K562 (cell line): Measurements from ENCODE around the gene MPL. TPM values are rescaled to one million over a fixed set of nuclear protein-coding genes. Genes with fewer than 3 reads are reported as not detected.
A peak's percentile ranks its signal among the peaks of the same experiment; 100 is the strongest.

Experiments used
- DPF2 ChIP-seq: fragments of 450-650 bp; IDR thresholded peaks from 2 replicates; pipeline ENCODE4 v1.6.1; 2016
- HMGN3 ChIP-seq: IDR thresholded peaks from 2 replicates; pipeline ENCODE4 v1.6.1; 2011; ENCODE audit warnings: borderline replicate concordance, low read depth, mild to moderate bottlenecking, mixed read lengths, low read length; ENCODE audit not compliant: insufficient read length; ENCODE audit errors: extremely low read depth
- HNRNPLL ChIP-seq: fragments of 200-400 bp; formaldehyde crosslinking; IDR thresholded peaks from 2 replicates; pipeline ENCODE4 v1.6.1; 2017; ENCODE audit warnings: low read length, low read depth, mild to moderate bottlenecking; ENCODE audit not compliant: poor library complexity, severe bottlenecking
- KLF1 ChIP-seq: fragments of 450-650 bp; IDR thresholded peaks from 2 replicates; pipeline ENCODE4 v1.6.1; 2016; ENCODE audit warnings: missing genetic modification characterization, missing compliant biosample characterization
- MAZ ChIP-seq, 2 experiments: fragments of 450-650 bp in 1 of 2; sonication (generic) in 1 of 2; formaldehyde crosslinking; IDR thresholded peaks in 1 of 2; conservative IDR thresholded peaks in 1 of 2; 2 replicates each; pipeline versions ENCODE4 v1.4.0 to v1.5.0; 2020; ENCODE audit warnings: mild to moderate bottlenecking in 1 of 2, missing genetic modification reagents in 1 of 2
- MTA2 ChIP-seq: fragments of 450-650 bp; IDR thresholded peaks from 2 replicates; pipeline ENCODE4 v1.6.1; 2016; ENCODE audit warnings: low read depth
- NR2C2 ChIP-seq, 2 experiments: fragments of 200-800 bp in 1 of 2; sonication (Bioruptor generic) in 1 of 2; sonication (generic) in 1 of 2; formaldehyde crosslinking in 1 of 2; IDR thresholded peaks; 2 replicates each; pipeline versions ENCODE4 v1.6.1 to v1.8.0; 2016 to 2022; ENCODE audit warnings: mild to moderate bottlenecking in 1 of 2, missing compliant biosample characterization in 1 of 2, missing genetic modification characterization in 1 of 2, missing genetic modification reagents in 1 of 2
- PHF20 ChIP-seq: fragments of 450-650 bp; IDR thresholded peaks from 2 replicates; pipeline ENCODE4 v1.6.1; 2018; ENCODE audit not compliant: partially characterized antibody
- REST ChIP-seq, 2 experiments: fragments of 450-650 bp; formaldehyde crosslinking in 1 of 2; IDR thresholded peaks; 2 replicates each; pipeline versions ENCODE4 v1.4.0 to v1.6.1; 2014 to 2020; ENCODE audit warnings: mild to moderate bottlenecking in 2 of 2, borderline replicate concordance in 1 of 2, low read depth in 1 of 2
- SAP30 ChIP-seq: fragments of 200-600 bp; sonication (generic); IDR thresholded peaks from 2 replicates; pipeline ENCODE4 v1.6.1; 2012; ENCODE audit warnings: borderline replicate concordance, low read depth, mild to moderate bottlenecking, moderate library complexity, low read length, control low read depth, inconsistent platforms; ENCODE audit not compliant: insufficient read depth, poor library complexity, severe bottlenecking
- SMARCE1 ChIP-seq: fragments of 450-650 bp; IDR thresholded peaks from 2 replicates; pipeline ENCODE4 v1.7.1; 2016; ENCODE audit warnings: mild to moderate bottlenecking
- SREBF1 ChIP-seq: fragments of 150-350 bp; IDR thresholded peaks from 2 replicates; pipeline ENCODE4 v1.6.1; 2014; ENCODE audit warnings: antibody characterized with exemption, low read depth, low read length, borderline replicate concordance
- VEZF1 ChIP-seq: fragments of 200-800 bp; sonication (Bioruptor generic); IDR thresholded peaks from 2 replicates; pipeline ENCODE4 v1.6.1; 2017; ENCODE audit warnings: missing genetic modification characterization, missing compliant biosample characterization
- ZC3H8 ChIP-seq: fragments of 450-650 bp; IDR thresholded peaks from 2 replicates; pipeline ENCODE4 v1.6.1; 2017
- ZNF740 ChIP-seq, 3 experiments: fragments of 200-800 bp in 1 of 3; sonication (Bioruptor generic) in 1 of 3; sonication (generic) in 1 of 3; formaldehyde crosslinking in 1 of 3; IDR thresholded peaks; 2 replicates each; pipeline versions ENCODE4 v1.6.1 to v1.8.0; 2016 to 2022; ENCODE audit warnings: mild to moderate bottlenecking in 2 of 3, missing compliant biosample characterization in 2 of 3, missing genetic modification characterization in 2 of 3, missing genetic modification reagents in 1 of 3
- polyA plus RNA-seq, 8 experiments: library from polyadenylated mRNA; depleted of rRNA in 4 of 8; stranded (reverse) in 5 of 8; unstranded in 3 of 8; fragments of >200 nt; fragmentation: Nextera tagmentation in 2 of 8; fragmentation: Illumina TruSeq in 1 of 8; extraction: Ambion mirVana in 2 of 8; extraction: Trizol in 1 of 8; gene quantifications; 2 replicates each; pipeline versions ENCODE4 v1.2.1 to v1.2.3, GENCODE V29; 2011 to 2014; ENCODE audit warnings: inconsistent platforms in 1 of 8, missing spikeins in 1 of 8
- total RNA-seq, 7 experiments: library from RNA; depleted of rRNA in 6 of 7; stranded (reverse); fragments of >200 nt in 6 of 7; fragmentation: Illumina TruSeq in 2 of 7; extraction: Trizol in 2 of 7; gene quantifications; 2 replicates each; pipeline versions ENCODE4 v1.2.1 to v1.2.3, GENCODE V29; 2011 to 2021; ENCODE audit warnings: low replicate concordance in 1 of 7

The MPL gene
- total and polyA plus RNA-seq, 9 of the 15 experiments (the other 6 are each of a cell fraction or from before 2014, with no cell fraction given): not detected

GRCh38 chr1:43358121-43358745, 20.6 kb downstream of the MPL start (continued):
- peak; percentile 58 for TF ChIP-seq PHF20
- TF ChIP-seq DPF2: peak; percentile 69
- peak; percentile 56; the same call in 1 of the 2 replicates for TF ChIP-seq REST (IDR thresholded peaks at IDR 0.05; ENCODE audit: borderline replicate concordance)
- no peak for TF ChIP-seq REST (CRISPR knock-in tag; IDR thresholded peaks at IDR 0.05; ENCODE audit: low read depth)
- no peak for TF ChIP-seq KLF1 (tag)
- TF ChIP-seq ZC3H8: no peak
- peak; percentile 6; the same call in 1 of the 2 replicates for TF ChIP-seq MTA2
- TF ChIP-seq ZNF740 (CRISPR knock-in tag; IDR thresholded peaks at IDR 0.05): no peak
- no peak for TF ChIP-seq ZNF740 (tag; IDR thresholded peaks at IDR 0.05)
- TF ChIP-seq NR2C2 (CRISPR knock-in tag; IDR thresholded peaks at IDR 0.05): no peak
- TF ChIP-seq NR2C2 (tag; IDR thresholded peaks at IDR 0.05): peak; percentile 61
- TF ChIP-seq SAP30: peak; percentile 33
- peak; percentile 55 for TF ChIP-seq HNRNPLL
- peak; percentile 90; the same call in 1 of the 2 replicates for TF ChIP-seq VEZF1
- peak; percentile 61; the same call in 1 of the 2 replicates for TF ChIP-seq SMARCE1
- TF ChIP-seq SREBF1: no peak
- peak; percentile 4 for TF ChIP-seq HMGN3
- TF ChIP-seq MAZ (CRISPR knock-in tag; conservative IDR thresholded peaks at IDR 0.05 in 1 of 2, IDR thresholded peaks at IDR 0.05 in 1 of 2): peak in 1 of 2 experiments; percentile 66; a peak in 2 of 4 replicates
